ENCODE data around the gene NCAM2.

The NCAM2 gene

GRCh38 chr21:21291883-21292569, 293.8 kb downstream of the NCAM2 start:
- H3K4me3 ChIP-seq (ENCODE audit: low read depth, low read length) = no peak overlapping the region
- no peak for TF ChIP-seq CTCF (IDR thresholded peaks at IDR 0.05; ENCODE audit: control insufficient read depth, extremely low read depth, insufficient read depth)
- DNase-seq (ENCODE audit: low read depth) = no peak

GRCh38 chr21:21295303-21295702, 297.1 kb downstream of the NCAM2 start:
- DNase-seq (ENCODE audit: low read depth) = no peak
- no peak for TF ChIP-seq CTCF (IDR thresholded peaks at IDR 0.05; ENCODE audit: control insufficient read depth, extremely low read depth, insufficient read depth)
- H3K4me3 ChIP-seq (ENCODE audit: low read depth, low read length) = no peak overlapping the region

GRCh38 chr21:21297211-21297610, 299.0 kb downstream of the NCAM2 start:
- H3K4me3 ChIP-seq (ENCODE audit: low read depth, low read length) = no peak overlapping the region
- TF ChIP-seq CTCF (IDR thresholded peaks at IDR 0.05; ENCODE audit: control insufficient read depth, extremely low read depth, insufficient read depth) = no peak
- peak; percentile 85 for DNase-seq (ENCODE audit: low read depth)

DNA sequence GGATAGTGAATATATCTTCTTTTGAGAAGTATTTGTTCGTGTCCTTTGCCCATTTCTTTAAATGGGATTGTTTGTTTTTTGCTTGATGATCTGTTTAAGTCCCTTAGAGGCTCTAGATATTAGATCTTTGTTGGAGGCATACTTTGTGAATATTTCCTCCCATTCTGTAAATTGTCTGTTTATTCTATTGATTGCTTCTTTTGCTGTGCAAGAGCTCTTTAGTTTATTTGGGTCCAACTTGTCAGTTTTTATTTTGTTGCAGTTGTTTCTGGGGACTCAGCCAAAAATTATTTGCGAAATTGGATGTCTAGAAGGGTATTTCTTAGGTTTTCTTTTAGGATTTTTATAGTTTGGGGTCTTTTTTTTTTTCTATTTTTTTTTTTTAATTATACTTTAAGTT, 302.8 kb downstream of the NCAM2 start:
- no peak for DNase-seq (ENCODE audit: low read depth)
- H3K4me3 ChIP-seq (ENCODE audit: low read depth, low read length) = no peak overlapping the region

GRCh38 chr21:21309510-21309909, 311.3 kb downstream of the NCAM2 start:
- DNase-seq (ENCODE audit: low read depth) = no peak
- TF ChIP-seq CTCF (IDR thresholded peaks at IDR 0.05; ENCODE audit: control insufficient read depth, extremely low read depth, insufficient read depth) = no peak
- H3K4me3 ChIP-seq (ENCODE audit: low read depth, low read length) = no peak overlapping the region

More for the DNA sequence above, 302.8 kb downstream of the NCAM2 start:
- no peak for TF ChIP-seq CTCF (IDR thresholded peaks at IDR 0.05; ENCODE audit: control insufficient read depth, extremely low read depth, insufficient read depth)

- DNase-seq (ENCODE audit: low read depth) = no peak
- TF ChIP-seq CTCF (IDR thresholded peaks at IDR 0.05; ENCODE audit: control insufficient read depth, extremely low read depth, insufficient read depth) = no peak
- no peak overlapping the region for H3K4me3 ChIP-seq (ENCODE audit: low read depth, low read length)
These were observed 326.1 kb downstream of the NCAM2 start for GRCh38 chr21:21324297-21324696.

GRCh38 chr21:21332492-21332891, 334.3 kb downstream of the NCAM2 start:
- TF ChIP-seq CTCF (IDR thresholded peaks at IDR 0.05; ENCODE audit: control insufficient read depth, extremely low read depth, insufficient read depth) = no peak
- DNase-seq (ENCODE audit: low read depth) = no peak
- no peak overlapping the region for H3K4me3 ChIP-seq (ENCODE audit: low read depth, low read length)

Measured in LNCaP clone FGC (cell line).